Measurements from ENCODE around the gene PRG2.

The PRG2 gene

DNA sequence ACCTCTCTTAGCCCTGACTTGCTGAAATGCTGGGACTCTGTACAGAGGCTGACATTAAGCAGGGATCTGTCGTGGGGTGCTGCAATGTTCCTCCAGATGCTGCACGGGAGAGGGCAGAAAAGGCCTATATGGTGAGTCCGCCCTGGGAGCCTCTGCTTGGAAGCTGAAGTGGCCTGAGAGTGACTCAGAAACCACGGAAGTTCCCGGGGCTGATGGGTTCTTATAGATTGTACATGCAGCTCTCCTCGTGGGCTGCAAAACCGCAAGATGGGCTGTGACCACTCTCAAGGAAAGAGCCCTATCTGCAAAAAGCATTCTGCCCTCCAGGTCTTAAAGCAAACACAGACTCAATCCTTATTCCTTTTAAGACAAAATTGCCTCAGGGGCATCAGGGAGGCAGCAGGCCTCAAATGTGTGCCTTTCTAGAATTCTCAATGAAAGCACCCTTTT is 42.3 kb upstream of the PRG2 start:
- Histone ChIP-seq H3K36me3 (replicated peaks) (no peaks in the 10 kb centered on the region), H3K4me3 (ENCODE audit: low read depth, low read length) (no peak overlapping the region), H3K27ac (peak overlapping the region; percentile 36), H3K27me3 (replicated peaks) (no peaks in the 10 kb centered on the region)
- in situ Hi-C loops (cut with HindIII; ENCODE audit: low pct_ligation_motif_present, low sequenced_read_pairs) = no loop called here
- peak; percentile 13 for TF ChIP-seq CTCF (IDR thresholded peaks at IDR 0.05; ENCODE audit: low read depth, low read length, missing control alignments)
- DNase-seq = peak; percentile 90

- no peaks in the 10 kb centered on the region for H3K36me3 ChIP-seq (replicated peaks)
- H3K27ac ChIP-seq = peak overlapping the region; percentile 36
- H3K4me3 ChIP-seq (ENCODE audit: low read depth, low read length) = no peak overlapping the region
- no peaks in the 10 kb centered on the region for H3K27me3 ChIP-seq (replicated peaks)
- in situ Hi-C loops (cut with HindIII; ENCODE audit: low pct_ligation_motif_present, low sequenced_read_pairs) = no loop called here
- TF ChIP-seq CTCF (IDR thresholded peaks at IDR 0.05; ENCODE audit: low read depth, low read length, missing control alignments) = no peak
- no peak for DNase-seq
These were observed 41.7 kb upstream of the PRG2 start for GRCh38 chr11:57432149-57432561.

- H3K4me3 ChIP-seq (ENCODE audit: low read depth, low read length) = no peak overlapping the region
- H3K27me3 ChIP-seq (replicated peaks) = no peaks in the 10 kb centered on the region
- in situ Hi-C loops (cut with HindIII; ENCODE audit: low pct_ligation_motif_present, low sequenced_read_pairs) = no loop called here
- H3K27ac ChIP-seq = no peak overlapping the region
- H3K36me3 ChIP-seq (replicated peaks) = no peaks in the 10 kb centered on the region
- TF ChIP-seq CTCF (IDR thresholded peaks at IDR 0.05; ENCODE audit: low read depth, low read length, missing control alignments) = no peak
- DNase-seq = no peak
These were observed 40.5 kb upstream of the PRG2 start for GRCh38 chr11:57430952-57431351.

- H3K27ac ChIP-seq = no peak overlapping the region
- H3K27me3 ChIP-seq (replicated peaks) = no peaks in the 10 kb centered on the region
- H3K36me3 ChIP-seq (replicated peaks) = peaks cover 5% of the 10 kb centered on the region
- DNase-seq = no peak
- H3K4me3 ChIP-seq (ENCODE audit: low read depth, low read length) = no peak overlapping the region
- TF ChIP-seq CTCF (IDR thresholded peaks at IDR 0.05; ENCODE audit: low read depth, low read length, missing control alignments) = no peak
- in situ Hi-C loops (cut with HindIII; ENCODE audit: low pct_ligation_motif_present, low sequenced_read_pairs) = no loop called here
These were observed 39.5 kb upstream of the PRG2 start for GRCh38 chr11:57429946-57430345.

GRCh38 chr11:57428643-57429042 is 38.2 kb upstream of the PRG2 start:
- in situ Hi-C loops (cut with HindIII; ENCODE audit: low pct_ligation_motif_present, low sequenced_read_pairs) = no loop called here
- H3K27ac ChIP-seq = no peak overlapping the region
- TF ChIP-seq CTCF (IDR thresholded peaks at IDR 0.05; ENCODE audit: low read depth, low read length, missing control alignments) = no peak
- no peak overlapping the region for H3K4me3 ChIP-seq (ENCODE audit: low read depth, low read length)
- H3K27me3 ChIP-seq (replicated peaks) = no peaks in the 10 kb centered on the region
- peaks cover 5% of the 10 kb centered on the region for H3K36me3 ChIP-seq (replicated peaks)
- no peak for DNase-seq

- Histone ChIP-seq H3K4me3 (ENCODE audit: low read depth, low read length) (no peak overlapping the region), H3K27ac (no peak overlapping the region), H3K27me3 (replicated peaks) (no peaks in the 10 kb centered on the region), H3K36me3 (replicated peaks) (peaks cover 7% of the 10 kb centered on the region)
- no peak for DNase-seq
- in situ Hi-C loops (cut with HindIII; ENCODE audit: low pct_ligation_motif_present, low sequenced_read_pairs) = no loop called here
- TF ChIP-seq CTCF (IDR thresholded peaks at IDR 0.05; ENCODE audit: low read depth, low read length, missing control alignments) = no peak
These were observed 37.3 kb upstream of the PRG2 start for GRCh38 chr11:57427727-57428082.

Data from brain microvascular endothelial cell (primary cell).